Activated T-cell treated with anti-CD3 and anti-CD28 coated beads, Interleukin-2, amount 50 U/mL, for 4 hours (primary cell): ENCODE data around the gene CLCN1. TPM values are rescaled to one million over a fixed set of nuclear protein-coding genes. Genes with fewer than 3 reads are reported as not detected.
A peak's percentile ranks its signal among the peaks of the same experiment; 100 is the strongest.
"Not testable (repeated sequence)": the region's sequence is repeated elsewhere in the genome, so short reads cannot be mapped to it uniquely, and the experiment has no call there.

Source experiments
- ATAC-seq, 2 donors: fragments of 200-7000 bp; cut with Tn5 transposase; one replicate each; pipeline ENCODE4 v1.10.0; 2021
- DNase-seq: peaks from one replicate; pipeline ENCODE4 v3.0.0-alpha.2; 2020
- H3K27me3 Mint-ChIP-seq: one replicate; pipeline ENCODE4 v1.8.0; 2021; ENCODE audit warnings: low read depth, mixed read lengths
- H3K36me3 Mint-ChIP-seq: one replicate; pipeline ENCODE4 v1.8.0; 2022; ENCODE audit warnings: mixed read lengths; ENCODE audit not compliant: insufficient read depth
- H3K4me1 Mint-ChIP-seq: one replicate; pipeline ENCODE4 v1.8.0; 2021; ENCODE audit warnings: low read depth, mixed read lengths
- H3K4me3 Mint-ChIP-seq: one replicate; pipeline ENCODE4 v1.8.0; 2021; ENCODE audit warnings: mild to moderate bottlenecking, moderate library complexity, mixed read lengths
- H3K9me3 Mint-ChIP-seq: one replicate; pipeline ENCODE4 v1.8.0; 2021; ENCODE audit warnings: mixed read lengths
- total RNA-seq, 3 donors: library from RNA; stranded (reverse); gene quantifications; one replicate each; pipeline ENCODE4 v1.2.1, GENCODE V29; 2021

The CLCN1 gene
- total RNA-seq, 3 donors from 2014 or later = not detected

DNA sequence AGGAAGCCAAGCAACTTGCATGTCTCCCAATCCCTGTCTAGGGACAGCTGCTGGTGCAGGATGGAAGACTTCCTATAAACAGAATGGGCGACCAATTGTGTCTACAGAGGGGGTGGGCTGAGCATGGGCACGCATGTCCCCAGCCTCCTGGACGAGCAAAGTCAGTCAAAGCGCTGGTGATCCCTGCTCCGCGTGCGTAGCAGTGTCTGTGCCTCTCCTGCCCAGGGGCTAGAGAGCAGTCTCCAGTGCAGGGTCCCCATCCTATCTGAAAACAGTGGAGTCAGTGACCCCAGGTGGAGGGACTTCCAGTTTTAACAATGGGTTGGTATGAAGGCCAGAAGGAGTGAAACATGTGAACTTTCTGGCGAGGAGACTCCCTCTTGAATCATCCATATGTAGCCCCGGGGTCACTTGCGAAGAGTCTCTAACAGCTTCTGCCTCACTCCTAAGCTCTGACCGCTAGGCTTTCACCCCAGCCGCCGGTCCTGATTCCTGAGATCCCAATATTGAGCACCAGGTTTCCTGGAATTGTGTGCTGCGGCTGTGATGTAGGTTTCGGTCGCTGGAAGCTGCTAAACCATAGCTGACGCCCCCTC, 28.5 kb upstream of the CLCN1 start:
- peaks cover 16% of the 10 kb centered on the region for H3K36me3 Mint-ChIP-seq
- no peaks in the 10 kb centered on the region for H3K27me3 Mint-ChIP-seq
- no peaks in the 10 kb centered on the region for H3K9me3 Mint-ChIP-seq
- ATAC-seq = no peak
- DNase-seq = no peak
- H3K4me1 Mint-ChIP-seq = peaks cover 56% of the 10 kb centered on the region
- H3K4me3 Mint-ChIP-seq = peak overlapping the region; percentile 89

DNA sequence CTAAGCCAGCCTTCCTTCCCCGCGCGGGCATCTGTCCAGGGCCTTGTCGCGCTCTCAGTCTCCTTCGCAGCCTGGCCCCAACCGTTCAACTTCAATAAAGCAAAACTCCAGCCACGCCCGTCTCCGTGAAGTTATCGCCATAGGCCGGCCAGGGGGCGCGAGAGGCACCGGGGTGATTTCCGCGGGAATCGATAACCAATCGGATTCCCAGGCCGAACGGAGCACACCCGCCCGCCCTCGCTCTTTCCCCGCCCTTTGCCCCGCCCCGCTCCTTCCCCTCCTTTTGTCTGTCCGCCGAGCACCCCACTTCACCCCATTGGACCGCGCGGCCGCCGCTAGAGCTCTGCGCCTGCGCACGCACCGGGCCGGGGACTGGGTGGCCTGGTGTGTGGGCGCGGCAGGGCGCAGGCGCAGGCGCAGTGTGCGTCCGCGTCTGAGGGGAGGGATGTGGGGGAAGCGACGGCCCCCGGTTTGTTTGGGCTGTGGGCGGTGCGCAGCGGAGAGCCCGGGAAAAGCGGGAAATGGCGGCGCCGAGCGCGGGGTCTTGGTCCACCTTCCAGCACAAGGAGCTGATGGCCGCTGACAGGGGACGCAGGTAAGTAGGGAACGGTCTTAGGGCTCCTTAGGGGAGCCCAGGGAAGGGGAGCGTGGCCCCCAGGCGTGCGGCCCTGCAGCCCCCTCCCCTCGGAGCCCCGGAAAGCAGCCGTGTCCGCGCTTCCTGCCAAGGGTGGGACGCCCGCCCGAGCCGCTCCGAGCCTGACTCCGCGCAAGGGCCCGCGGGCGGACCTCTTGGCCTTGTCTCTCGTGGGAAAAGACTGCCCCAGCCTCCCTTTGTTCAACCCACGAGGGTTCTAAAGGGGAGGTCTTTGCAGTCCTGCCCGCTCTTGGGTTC, 27.7 kb upstream of the CLCN1 start, which contains the start of gene CASP2:
TSS of gene CASP2 (plus strand) at position 417 of the 892 bp plus-strand sequence. CDS start at position 522, 105 bp downstream.
- peaks cover 56% of the 10 kb centered on the region for H3K4me1 Mint-ChIP-seq
- H3K4me3 Mint-ChIP-seq = peak within 1 kb of the TSS; percentile 89
- peak; percentile 95 for ATAC-seq
- no peaks in the 10 kb centered on the region for H3K27me3 Mint-ChIP-seq
- H3K9me3 Mint-ChIP-seq = no peaks in the 10 kb centered on the region
- peak; percentile 99 for DNase-seq
- peaks cover 16% of the 10 kb centered on the region for H3K36me3 Mint-ChIP-seq

GRCh38 chr7:143288836-143289235, 27.1 kb upstream of the CLCN1 start:
- no peak for ATAC-seq

GRCh38 chr7:143289421-143289820, 26.5 kb upstream of the CLCN1 start:
- peaks cover 52% of the 10 kb centered on the region for H3K4me1 Mint-ChIP-seq
- no peaks in the 10 kb centered on the region for H3K27me3 Mint-ChIP-seq
- H3K4me3 Mint-ChIP-seq = peak overlapping the region; percentile 89
- peaks cover 28% of the 10 kb centered on the region for H3K36me3 Mint-ChIP-seq
- DNase-seq (no peak), ATAC-seq (no peak)
- H3K9me3 Mint-ChIP-seq = no peaks in the 10 kb centered on the region

More at GRCh38 chr7:143288836-143289235, 27.1 kb upstream of the CLCN1 start:
- Mint-ChIP-seq H3K36me3 (peaks cover 22% of the 10 kb centered on the region), H3K9me3 (no peaks in the 10 kb centered on the region), H3K4me3 (peak overlapping the region; percentile 89), H3K4me1 (peaks cover 52% of the 10 kb centered on the region), H3K27me3 (no peaks in the 10 kb centered on the region)
- DNase-seq = no peak

DNA sequence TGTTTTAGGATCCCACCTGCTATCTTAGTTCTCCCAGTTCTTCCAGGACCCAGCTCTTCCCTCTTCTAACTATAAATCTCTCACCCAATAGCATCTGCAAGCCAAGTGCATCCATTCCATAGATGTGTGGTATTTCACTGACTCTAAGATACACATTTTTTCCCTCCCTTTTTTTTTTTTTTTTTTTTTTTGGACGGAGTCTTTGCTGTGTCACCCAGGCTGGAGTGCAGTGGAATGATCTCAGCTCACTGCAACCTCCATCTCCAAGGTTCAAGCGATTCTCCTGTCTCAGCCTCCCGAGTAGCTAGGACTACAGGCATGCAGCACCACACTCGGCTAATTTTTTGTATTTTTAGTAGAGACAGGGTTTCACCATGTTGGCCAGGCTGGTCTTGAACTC, 26.0 kb upstream of the CLCN1 start:
- DNase-seq, H3K9me3 Mint-ChIP-seq, H3K27me3 Mint-ChIP-seq, ATAC-seq: not testable (repeated sequence)
- Mint-ChIP-seq H3K4me3 (peak overlapping the region; percentile 89), H3K4me1 (peaks cover 52% of the 10 kb centered on the region), H3K36me3 (peaks cover 32% of the 10 kb centered on the region)

DNA sequence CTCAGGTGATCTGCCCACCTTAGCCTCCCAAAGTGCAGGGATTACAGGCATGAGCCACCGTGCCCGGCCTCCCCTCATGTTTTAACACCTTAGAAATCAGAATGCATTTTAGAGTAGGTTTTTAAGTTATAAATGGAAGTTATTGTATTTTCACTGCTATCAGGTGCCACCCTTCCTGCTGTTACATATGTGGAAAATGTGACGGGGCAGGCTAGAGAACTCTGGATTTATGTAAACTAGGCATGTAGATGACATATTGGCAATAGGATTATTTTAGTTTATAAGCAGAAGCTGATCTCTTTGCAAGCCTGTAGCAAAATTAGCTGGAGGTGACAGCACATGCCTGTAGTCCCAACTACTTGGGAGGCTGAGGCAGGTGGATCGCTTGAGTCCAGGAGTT, 25.6 kb upstream of the CLCN1 start:
- H3K9me3 Mint-ChIP-seq = no peaks in the 10 kb centered on the region
- no peak for DNase-seq
- peaks cover 54% of the 10 kb centered on the region for H3K4me1 Mint-ChIP-seq
- H3K4me3 Mint-ChIP-seq = peak overlapping the region; percentile 89
- peaks cover 36% of the 10 kb centered on the region for H3K36me3 Mint-ChIP-seq
- no peaks in the 10 kb centered on the region for H3K27me3 Mint-ChIP-seq
- no peak for ATAC-seq

DNA sequence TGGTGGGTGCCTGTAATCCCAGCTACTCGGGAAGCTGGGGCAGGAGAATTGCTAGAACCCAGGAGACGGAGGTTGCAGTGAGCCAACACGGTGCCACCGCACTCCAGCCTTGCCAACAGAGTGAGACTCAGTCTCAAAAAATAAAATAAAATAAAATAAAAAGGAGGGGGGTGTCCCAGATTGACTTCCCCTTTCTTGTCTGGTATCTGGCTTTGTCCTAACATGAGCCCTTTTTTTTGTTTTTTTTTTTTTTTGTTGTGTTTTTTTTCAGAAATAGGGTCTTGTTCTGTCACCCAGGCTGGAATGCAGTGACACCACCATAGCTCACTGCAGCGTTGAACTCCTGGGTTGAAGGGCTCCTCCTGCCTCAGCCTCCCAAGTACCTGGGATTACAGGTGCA, 23.0 kb upstream of the CLCN1 start:
- no peak for DNase-seq
- Mint-ChIP-seq H3K4me1 (peaks cover 59% of the 10 kb centered on the region), H3K4me3 (no peak overlapping the region), H3K36me3 (peaks cover 53% of the 10 kb centered on the region), H3K27me3 (no peaks in the 10 kb centered on the region), H3K9me3 (no peaks in the 10 kb centered on the region)
- no peak for ATAC-seq

DNA sequence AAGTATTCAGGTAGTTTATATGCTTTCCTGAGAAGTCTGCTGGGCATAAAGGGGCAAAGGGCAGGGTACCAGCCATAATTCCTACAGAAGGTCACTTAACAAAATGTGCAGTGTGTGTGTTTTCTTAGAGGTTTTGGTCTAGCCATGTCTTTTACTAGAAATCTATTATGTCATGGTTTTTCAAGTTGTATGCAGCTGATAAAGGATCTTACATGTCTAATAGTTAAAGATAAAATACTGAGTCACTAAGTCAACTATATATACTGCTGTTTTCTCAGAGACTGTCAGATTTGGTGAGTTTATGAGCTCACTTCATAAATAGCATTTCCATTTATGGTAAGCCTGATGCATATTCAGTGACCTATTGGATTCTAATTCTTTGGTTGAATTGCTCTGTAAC, 20.0 kb upstream of the CLCN1 start:
- ATAC-seq (no peak), DNase-seq (no peak)
- no peaks in the 10 kb centered on the region for H3K9me3 Mint-ChIP-seq
- no peak overlapping the region for H3K4me3 Mint-ChIP-seq
- no peaks in the 10 kb centered on the region for H3K27me3 Mint-ChIP-seq
- H3K36me3 Mint-ChIP-seq = peaks cover 70% of the 10 kb centered on the region
- peaks cover 53% of the 10 kb centered on the region for H3K4me1 Mint-ChIP-seq

- H3K9me3 Mint-ChIP-seq = no peaks in the 10 kb centered on the region
- no peak for ATAC-seq
- H3K4me3 Mint-ChIP-seq = no peak overlapping the region
- no peaks in the 10 kb centered on the region for H3K27me3 Mint-ChIP-seq
- peaks cover 72% of the 10 kb centered on the region for H3K36me3 Mint-ChIP-seq
- H3K4me1 Mint-ChIP-seq = peaks cover 46% of the 10 kb centered on the region
- DNase-seq = no peak
Observed at GRCh38 chr7:143296686-143297085, 19.2 kb upstream of the CLCN1 start.

GRCh38 chr7:143299346-143299745, 16.6 kb upstream of the CLCN1 start:
- H3K36me3 Mint-ChIP-seq = peaks cover 76% of the 10 kb centered on the region

GRCh38 chr7:143299840-143300239, 16.1 kb upstream of the CLCN1 start:
- H3K27me3 Mint-ChIP-seq = no peaks in the 10 kb centered on the region
- peaks cover 34% of the 10 kb centered on the region for H3K4me1 Mint-ChIP-seq
- peak; percentile 91 to 93 for ATAC-seq
- no peak overlapping the region for H3K4me3 Mint-ChIP-seq
- H3K36me3 Mint-ChIP-seq = peaks cover 77% of the 10 kb centered on the region
- no peaks in the 10 kb centered on the region for H3K9me3 Mint-ChIP-seq
- DNase-seq = peak; percentile 61

More at GRCh38 chr7:143299346-143299745, 16.6 kb upstream of the CLCN1 start:
- peaks cover 34% of the 10 kb centered on the region for H3K4me1 Mint-ChIP-seq
- no peaks in the 10 kb centered on the region for H3K9me3 Mint-ChIP-seq
- ATAC-seq (no peak), DNase-seq (no peak)
- H3K4me3 Mint-ChIP-seq = no peak overlapping the region
- no peaks in the 10 kb centered on the region for H3K27me3 Mint-ChIP-seq

GRCh38 chr7:143300959-143301935, 14.7 kb upstream of the CLCN1 start:
- no peaks in the 10 kb centered on the region for H3K9me3 Mint-ChIP-seq
- H3K4me3 Mint-ChIP-seq = no peak overlapping the region
- no peaks in the 10 kb centered on the region for H3K27me3 Mint-ChIP-seq
- peaks cover 74% of the 10 kb centered on the region for H3K36me3 Mint-ChIP-seq
- peaks cover 32% of the 10 kb centered on the region for H3K4me1 Mint-ChIP-seq
- no peak for ATAC-seq
- no peak for DNase-seq

DNA sequence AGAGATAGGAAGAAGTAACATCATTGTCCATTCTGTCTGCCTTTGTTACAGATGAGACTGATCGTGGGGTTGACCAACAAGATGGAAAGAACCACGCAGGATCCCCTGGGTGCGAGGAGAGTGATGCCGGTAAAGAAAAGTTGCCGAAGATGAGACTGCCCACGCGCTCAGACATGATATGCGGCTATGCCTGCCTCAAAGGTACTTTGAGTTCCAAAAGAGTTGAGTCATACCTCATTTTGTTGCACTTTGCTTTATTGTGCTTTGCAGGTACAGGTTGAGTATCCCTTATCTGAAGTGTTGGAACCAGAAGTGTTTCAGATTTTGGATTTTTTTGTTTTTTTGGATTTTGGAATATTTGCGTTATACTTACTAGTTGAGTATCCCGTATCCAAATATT, 12.2 kb upstream of the CLCN1 start:
- Mint-ChIP-seq H3K36me3 (peaks cover 77% of the 10 kb centered on the region), H3K9me3 (no peaks in the 10 kb centered on the region), H3K4me3 (no peak overlapping the region), H3K4me1 (peaks cover 34% of the 10 kb centered on the region), H3K27me3 (no peaks in the 10 kb centered on the region)
- ATAC-seq (no peak), DNase-seq (no peak)

DNA sequence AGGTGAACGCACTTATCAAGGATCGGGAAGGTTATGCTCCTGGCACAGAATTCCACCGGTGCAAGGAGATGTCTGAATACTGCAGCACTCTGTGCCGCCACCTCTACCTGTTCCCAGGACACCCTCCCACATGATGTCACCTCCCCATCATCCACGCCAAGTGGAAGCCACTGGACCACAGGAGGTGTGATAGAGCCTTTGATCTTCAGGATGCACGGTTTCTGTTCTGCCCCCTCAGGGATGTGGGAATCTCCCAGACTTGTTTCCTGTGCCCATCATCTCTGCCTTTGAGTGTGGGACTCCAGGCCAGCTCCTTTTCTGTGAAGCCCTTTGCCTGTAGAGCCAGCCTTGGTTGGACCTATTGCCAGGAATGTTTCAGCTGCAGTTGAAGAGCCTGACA, 11.0 kb upstream of the CLCN1 start:
- no peak overlapping the region for H3K4me3 Mint-ChIP-seq
- peaks cover 30% of the 10 kb centered on the region for H3K4me1 Mint-ChIP-seq
- H3K9me3 Mint-ChIP-seq = no peaks in the 10 kb centered on the region
- peaks cover 69% of the 10 kb centered on the region for H3K36me3 Mint-ChIP-seq
- DNase-seq = no peak
- no peaks in the 10 kb centered on the region for H3K27me3 Mint-ChIP-seq
- no peak for ATAC-seq
